Measurements from ENCODE around the gene MDFIC. TPM values are rescaled to one million over a fixed set of nuclear protein-coding genes. Genes with fewer than 3 reads are reported as not detected.

The MDFIC gene
- polyA plus RNA-seq, 1 experiment = 30.5 TPM

- no peaks in the 10 kb centered on the region for H3K36me3 ChIP-seq (ENCODE audit: control insufficient read depth, insufficient read depth, low read length)
- no peak for TF ChIP-seq CTCF (IDR thresholded peaks at IDR 0.05; ENCODE audit: insufficient read depth, low read depth, low read length)
- POLR2A ChIA-PET = no interaction called here
- CTCF ChIA-PET = no interaction called here
- no peaks in the 10 kb centered on the region for H3K27me3 ChIP-seq (ENCODE audit: control insufficient read depth, insufficient read depth, low read length)
- no peak for DNase-seq (ENCODE audit: low read depth)
- no peak overlapping the region for H3K4me3 ChIP-seq (ENCODE audit: low read depth, low read length)
Measured at GRCh38 chr7:114976666-114977065, 54.8 kb downstream of the MDFIC start.

DNA sequence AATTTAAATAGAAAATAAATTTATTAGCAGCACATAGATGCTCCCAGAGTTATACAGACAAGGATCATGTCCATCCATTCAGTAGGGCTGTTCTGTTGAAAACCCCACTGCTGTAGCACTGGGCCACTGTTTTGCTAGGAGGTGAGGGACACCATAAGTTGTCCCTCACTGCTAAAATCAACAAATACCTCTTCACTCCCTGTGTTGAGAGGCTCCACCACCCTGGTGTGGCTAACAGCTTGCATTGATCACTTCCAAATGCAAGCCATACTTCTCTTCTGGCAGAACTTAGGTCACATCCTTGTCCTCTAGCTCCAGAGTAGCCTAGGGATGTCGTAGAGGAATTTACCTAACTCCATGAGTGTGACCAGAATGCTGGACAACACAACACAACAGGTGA lies 55.4 kb downstream of the MDFIC start:
- TF ChIP-seq CTCF (IDR thresholded peaks at IDR 0.05; ENCODE audit: insufficient read depth, low read depth, low read length) = no peak
- ChIA-PET POLR2A (no interaction called here), CTCF (no interaction called here)
- Histone ChIP-seq H3K4me3 (ENCODE audit: low read depth, low read length) (no peak overlapping the region), H3K27me3 (ENCODE audit: control insufficient read depth, insufficient read depth, low read length) (no peaks in the 10 kb centered on the region), H3K36me3 (ENCODE audit: control insufficient read depth, insufficient read depth, low read length) (no peaks in the 10 kb centered on the region)
- DNase-seq (ENCODE audit: low read depth) = no peak

- no peak for DNase-seq (ENCODE audit: low read depth)
- H3K27me3 ChIP-seq (ENCODE audit: control insufficient read depth, insufficient read depth, low read length) = no peaks in the 10 kb centered on the region
- ChIA-PET CTCF (no interaction called here), POLR2A (no interaction called here)
- TF ChIP-seq CTCF (IDR thresholded peaks at IDR 0.05; ENCODE audit: insufficient read depth, low read depth, low read length) = no peak
- H3K4me3 ChIP-seq (ENCODE audit: low read depth, low read length) = no peak overlapping the region
- peaks cover 2% of the 10 kb centered on the region; the same call in 1 of the 2 replicates for H3K36me3 ChIP-seq (ENCODE audit: control insufficient read depth, insufficient read depth, low read length)
Measured at GRCh38 chr7:114979388-114979787, 57.5 kb downstream of the MDFIC start.

DNA sequence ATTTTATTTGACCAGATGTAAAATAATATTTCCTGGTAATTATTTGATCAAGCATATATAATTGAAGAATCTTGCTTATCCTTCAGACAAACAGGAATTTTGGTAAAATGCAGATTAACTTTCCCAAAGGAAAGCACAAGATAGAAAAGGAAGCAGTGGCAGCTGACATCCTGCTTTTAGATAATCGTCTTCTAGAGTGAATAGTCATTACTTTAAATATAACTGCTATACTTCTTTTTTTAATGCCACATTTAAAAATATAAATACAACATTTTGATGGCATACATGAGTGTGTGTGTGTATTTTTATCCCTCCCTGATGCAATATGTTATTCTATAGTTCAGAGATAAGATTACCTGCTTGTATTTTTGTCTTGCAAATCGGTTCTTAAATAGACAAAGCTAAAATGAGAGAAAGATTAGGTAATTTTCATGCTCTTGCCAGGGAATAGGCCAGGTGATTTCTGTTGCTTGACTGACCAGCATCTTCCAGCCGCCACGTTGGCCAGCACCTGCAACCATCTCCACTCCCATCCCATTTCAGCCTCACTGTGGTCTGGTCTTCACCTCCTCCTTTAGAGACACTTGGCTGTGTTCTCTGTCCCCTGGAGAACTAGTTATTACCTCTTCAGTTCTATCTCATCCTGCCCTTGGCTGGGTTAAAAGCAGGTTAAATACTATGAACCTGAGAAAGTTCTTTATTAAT lies 58.1 kb downstream of the MDFIC start:
- POLR2A ChIA-PET = no interaction called here

GRCh38 chr7:114981323-114981722 lies 59.4 kb downstream of the MDFIC start:
- Histone ChIP-seq H3K4me3 (ENCODE audit: low read depth, low read length) (no peak overlapping the region), H3K27me3 (ENCODE audit: control insufficient read depth, insufficient read depth, low read length) (no peaks in the 10 kb centered on the region), H3K36me3 (ENCODE audit: control insufficient read depth, insufficient read depth, low read length) (peaks cover 2% of the 10 kb centered on the region; the same call in 1 of the 2 replicates)
- no peak for TF ChIP-seq CTCF (IDR thresholded peaks at IDR 0.05; ENCODE audit: insufficient read depth, low read depth, low read length)
- CTCF ChIA-PET = no interaction called here
- POLR2A ChIA-PET = no interaction called here
- no peak for DNase-seq (ENCODE audit: low read depth)

More for the DNA sequence above, 58.1 kb downstream of the MDFIC start:
- no peak overlapping the region for H3K4me3 ChIP-seq (ENCODE audit: low read depth, low read length)
- TF ChIP-seq CTCF (IDR thresholded peaks at IDR 0.05; ENCODE audit: insufficient read depth, low read depth, low read length) = no peak
- CTCF ChIA-PET = no interaction called here
- DNase-seq (ENCODE audit: low read depth) = no peak
- peaks cover 2% of the 10 kb centered on the region; the same call in 1 of the 2 replicates for H3K36me3 ChIP-seq (ENCODE audit: control insufficient read depth, insufficient read depth, low read length)
- no peaks in the 10 kb centered on the region for H3K27me3 ChIP-seq (ENCODE audit: control insufficient read depth, insufficient read depth, low read length)
